H1 (cell line): ENCODE results near the gene YWHAG. TPM values are rescaled to one million over a fixed set of nuclear protein-coding genes. Genes with fewer than 3 reads are reported as not detected.

ENCODE experiments used
- CTCF ChIA-PET: fragments of 300-600 bp; sonication (Branson Sonifier 250); formaldehyde crosslinking; loops from one replicate; lab custom pipeline; 2021; ENCODE audit not compliant: partially characterized antibody; lab: Charles Lee
- POLR2A ChIA-PET: fragments of 300-600 bp; sonication (Branson Sonifier 250); formaldehyde crosslinking; loops from one replicate; lab custom pipeline; 2021; ENCODE audit warnings: inconsistent platforms; ENCODE audit not compliant: partially characterized antibody; lab: Charles Lee
- DNase-seq, 2 experiments: peaks; one replicate each; pipeline versions ENCODE4 v3.0.0 to v3.0.0-alpha.2; 2010 to 2022; ENCODE audit warnings: low spot score in 2 of 2, low read depth in 1 of 2, mixed read lengths in 1 of 2
- FAIRE-seq: peaks from 2 replicates; lab custom pipeline; 2011; peaks lifted over from hg19 to GRCh38; lab: Jason Lieb, UNC
- H2AFZ ChIP-seq: 2 replicates; pipeline ENCODE4 v1.8.1; 2012; ENCODE audit warnings: low read length, inconsistent platforms
- H2AK5ac ChIP-seq: 2 replicates; pipeline ENCODE4 v1.6.1; 2013; ENCODE audit warnings: low read depth, low read length
- H2BK120ac ChIP-seq: replicated peaks from 2 replicates; pipeline ENCODE3; 2013; ENCODE audit warnings: low read depth, low read length, inconsistent platforms
- H2BK12ac ChIP-seq: 2 replicates; pipeline ENCODE4 v1.6.1; 2013; ENCODE audit warnings: low read depth, low read length
- H2BK15ac ChIP-seq: 2 replicates; pipeline ENCODE4 v1.6.1; 2013; ENCODE audit warnings: low read length
- H2BK20ac ChIP-seq: 2 replicates; pipeline ENCODE4 v1.6.1; 2013; ENCODE audit warnings: low read length
- H2BK5ac ChIP-seq: 2 replicates; pipeline ENCODE4 v1.6.1; 2013; ENCODE audit warnings: low read depth, low read length
- H3K14ac ChIP-seq: 2 replicates; pipeline ENCODE4 v1.6.1; 2013; ENCODE audit warnings: inconsistent platforms; ENCODE audit not compliant: insufficient read length
- H3K18ac ChIP-seq: 2 replicates; pipeline ENCODE4 v1.6.1; 2013; ENCODE audit warnings: low read length; ENCODE audit errors: extremely low read depth
- H3K23ac ChIP-seq: 2 replicates; pipeline ENCODE4 v1.6.1; 2013; ENCODE audit warnings: inconsistent platforms; ENCODE audit not compliant: insufficient read length
- H3K23me2 ChIP-seq: 2 replicates; pipeline ENCODE4 v1.6.1; 2013; ENCODE audit warnings: low read depth, low read length
- H3K27ac ChIP-seq: 2 replicates; pipeline ENCODE4 v1.6.1; 2011; ENCODE audit warnings: low read depth, low read length, inconsistent platforms
- H3K27me3 ChIP-seq, 4 experiments: replicated peaks in 1 of 4; 1 replicate in 1 of 4; 2 replicates in 3 of 4; pipeline versions ENCODE4 v1.6.1 to v1.8.1; 2011 to 2013; ENCODE audit warnings: low read length in 3 of 4, mild to moderate bottlenecking in 3 of 4, inconsistent platforms in 2 of 4, mixed read lengths in 2 of 4, moderate library complexity in 1 of 4; ENCODE audit not compliant: control insufficient read depth in 3 of 4, insufficient read depth in 3 of 4; ENCODE audit errors: extremely low read depth in 1 of 4
- H3K36me3 ChIP-seq, 4 experiments: 2 replicates each; pipeline versions ENCODE4 v1.6.1 to v1.8.1; 2011 to 2013; ENCODE audit warnings: mild to moderate bottlenecking in 4 of 4, low read length in 3 of 4, moderate library complexity in 2 of 4, control low read depth in 1 of 4, inconsistent platforms in 1 of 4; ENCODE audit not compliant: insufficient read depth in 4 of 4, control insufficient read depth in 2 of 4
- H3K4ac ChIP-seq: replicated peaks from 2 replicates; pipeline ENCODE3; 2013; ENCODE audit warnings: low read length, low read depth, mixed read lengths, inconsistent platforms; ENCODE audit not compliant: insufficient read length
- H3K4me1 ChIP-seq, 4 experiments: replicated peaks in 1 of 4; 1 replicate in 1 of 4; 2 replicates in 3 of 4; pipeline versions ENCODE4 v1.6.1 to v1.8.1; 2011 to 2013; ENCODE audit warnings: low read length in 3 of 4, inconsistent platforms in 2 of 4, mixed read lengths in 1 of 4; ENCODE audit not compliant: insufficient read depth in 4 of 4, control insufficient read depth in 3 of 4
- H3K4me2 ChIP-seq, 2 experiments: 2 replicates each; pipeline versions ENCODE4 v1.6.1 to v1.8.1; 2011 to 2013; ENCODE audit warnings: low read depth in 2 of 2, low read length in 2 of 2, control low read depth in 1 of 2, inconsistent platforms in 1 of 2, mild to moderate bottlenecking in 1 of 2; ENCODE audit not compliant: insufficient read depth in 1 of 2
- H3K4me3 ChIP-seq, 4 experiments: fragments of 200-600, 300-600 bp in 1 of 4; sonication (generic), shearing (Covaris generic), sonication (Bioruptor Twin) in 1 of 4; 2 replicates each; pipeline versions ENCODE4 v1.5.1 to v1.8.1; 2011 to 2016; ENCODE audit warnings: low read length in 4 of 4, low read depth in 3 of 4, control low read depth in 2 of 4, inconsistent platforms in 2 of 4, mild to moderate bottlenecking in 2 of 4, mixed read lengths in 1 of 4, moderate library complexity in 1 of 4; ENCODE audit not compliant: insufficient read depth in 2 of 4; ENCODE audit errors: extremely low read depth in 1 of 4
- H3K56ac ChIP-seq: replicated peaks from 2 replicates; pipeline ENCODE3; 2013; ENCODE audit warnings: low read depth, mild to moderate bottlenecking, mixed read lengths, low read length, inconsistent platforms; ENCODE audit not compliant: insufficient read length
- H3K79me1 ChIP-seq: 2 replicates; pipeline ENCODE4 v1.6.1; 2013; ENCODE audit warnings: low read depth, low read length, control low read depth
- H3K79me2 ChIP-seq, 2 experiments: 2 replicates each; pipeline versions ENCODE4 v1.6.1 to v1.8.1; 2012 to 2013; ENCODE audit warnings: low read length in 2 of 2, mild to moderate bottlenecking in 2 of 2, inconsistent platforms in 1 of 2; ENCODE audit not compliant: insufficient read depth in 2 of 2, control insufficient read depth in 1 of 2
- H3K9ac ChIP-seq, 4 experiments: replicated peaks in 1 of 4; 1 replicate in 1 of 4; 2 replicates in 3 of 4; pipeline versions ENCODE4 v1.6.1 to v1.8.1; 2011 to 2013; ENCODE audit warnings: low read depth in 3 of 4, low read length in 3 of 4, control low read depth in 2 of 4, mild to moderate bottlenecking in 2 of 4, moderate library complexity in 2 of 4, inconsistent platforms in 1 of 4; ENCODE audit errors: extremely low read depth in 1 of 4
- H3K9me3 ChIP-seq, 2 experiments: 2 replicates each; pipeline versions ENCODE4 v1.6.1 to v1.8.1; 2012 to 2013; ENCODE audit warnings: mild to moderate bottlenecking in 2 of 2, moderate library complexity in 2 of 2, control low read depth in 1 of 2, inconsistent platforms in 1 of 2, low read depth in 1 of 2, low read length in 1 of 2, mixed read lengths in 1 of 2; ENCODE audit not compliant: insufficient read depth in 2 of 2
- H4K20me1 ChIP-seq, 2 experiments: replicated peaks in 1 of 2; 2 replicates each; pipeline versions ENCODE3 to v1.8.1; 2011 to 2013; ENCODE audit warnings: inconsistent platforms in 2 of 2, low read length in 2 of 2, mild to moderate bottlenecking in 1 of 2; ENCODE audit not compliant: insufficient read depth in 2 of 2, control insufficient read depth in 1 of 2
- H4K5ac ChIP-seq: 2 replicates; pipeline ENCODE4 v1.6.1; 2013; ENCODE audit warnings: low read length, low read depth, mixed read lengths, inconsistent platforms; ENCODE audit not compliant: insufficient read length
- H4K8ac ChIP-seq: 2 replicates; pipeline ENCODE4 v1.8.0; 2013; ENCODE audit warnings: mild to moderate bottlenecking, moderate library complexity, low read length, inconsistent platforms; ENCODE audit not compliant: insufficient read depth; ENCODE audit errors: extremely low read depth
- H4K91ac ChIP-seq: replicated peaks from 2 replicates; pipeline ENCODE3; 2013; ENCODE audit warnings: low read length, mixed read lengths, inconsistent platforms; ENCODE audit not compliant: insufficient read length
- CBX5 ChIP-seq: fragments of 300-800, 300-1000 bp; sonication (generic); IDR thresholded peaks from 2 replicates; pipeline ENCODE4 v1.7.1; 2016; ENCODE audit warnings: antibody characterized with exemption, low read length, low read depth
- CBX8 ChIP-seq: fragments of 300-800, 300-1000 bp; sonication (generic); IDR thresholded peaks from 2 replicates; pipeline ENCODE4 v1.7.1; 2016; ENCODE audit warnings: low read depth, low read length, borderline replicate concordance
- EGR1 ChIP-seq: IDR thresholded peaks from 2 replicates; pipeline ENCODE4 v1.6.1; 2011; ENCODE audit warnings: low read depth, low read length, borderline replicate concordance
- KDM5A ChIP-seq: fragments of 200-600 bp; IDR thresholded peaks from 2 replicates; pipeline ENCODE4 v1.7.1; 2012; ENCODE audit warnings: mild to moderate bottlenecking, low read length, inconsistent platforms, mixed read lengths
- MAX ChIP-seq: IDR thresholded peaks from 2 replicates; pipeline ENCODE4 v1.6.1; 2012; ENCODE audit warnings: inconsistent platforms
- SP1 ChIP-seq: IDR thresholded peaks from 2 replicates; pipeline ENCODE4 v1.6.1; 2011; ENCODE audit warnings: low read depth, low read length
- SRF ChIP-seq: IDR thresholded peaks from 2 replicates; pipeline ENCODE4 v1.6.1; 2011; ENCODE audit warnings: mild to moderate bottlenecking, low read depth, low read length, moderate library complexity
- WGBS, 2 experiments: shearing (Covaris generic) in 1 of 2; methylation state at CpG; one replicate each; pipeline versions ENCODE4 v1.1.6 to v1.1.7; 2013 to 2015; ENCODE audit warnings: low lambda C conversion rate in 2 of 2, mixed read lengths in 2 of 2, inconsistent platforms in 1 of 2, low coverage in 1 of 2, missing lambda C conversion rate in 1 of 2; ENCODE audit not compliant: insufficient replicate concordance in 2 of 2, insufficient coverage in 1 of 2, insufficient read length in 1 of 2; ENCODE audit errors: extremely low coverage in 1 of 2, missing lambda C conversion rate in 1 of 2; 5-methylcytosine and 5-hydroxymethylcytosine counted together
- polyA plus RNA-seq, 7 experiments: library from polyadenylated mRNA; depleted of rRNA in 3 of 7; stranded (reverse) in 5 of 7; unstranded in 2 of 7; fragments of >200 nt in 5 of 7; fragments of 200-250 nt in 2 of 7; gene quantifications; 1 replicate in 5 of 7; 2 replicates in 1 of 7; 4 replicates in 1 of 7; pipeline versions ENCODE4 v1.2.1 to v1.2.3, GENCODE V29; 2011 to 2013; ENCODE audit warnings: missing spikeins in 2 of 7, mixed read lengths in 2 of 7
- total RNA-seq: library from RNA; stranded (reverse); fragmentation: NEBNext Ultra II Directional; extraction: Animal tissue kit (Norgen Biotek cat#: 25700); gene quantifications from 2 replicates; pipeline ENCODE4 v1.2.1, GENCODE V29; 2021
- TF ChIP-seq, protein P1 (sequence below): IDR thresholded peaks from 2 replicates; pipeline ENCODE4 v1.6.1; 2011; ENCODE audit warnings: low read depth, mild to moderate bottlenecking, low read length; ENCODE audit not compliant: insufficient read depth

Gene YWHAG
- total and polyA plus RNA-seq, 2 of the 8 experiments (the other 6 are each of a cell fraction or from before 2014, with no cell fraction given), result 57.2 to 241 TPM

DNA sequence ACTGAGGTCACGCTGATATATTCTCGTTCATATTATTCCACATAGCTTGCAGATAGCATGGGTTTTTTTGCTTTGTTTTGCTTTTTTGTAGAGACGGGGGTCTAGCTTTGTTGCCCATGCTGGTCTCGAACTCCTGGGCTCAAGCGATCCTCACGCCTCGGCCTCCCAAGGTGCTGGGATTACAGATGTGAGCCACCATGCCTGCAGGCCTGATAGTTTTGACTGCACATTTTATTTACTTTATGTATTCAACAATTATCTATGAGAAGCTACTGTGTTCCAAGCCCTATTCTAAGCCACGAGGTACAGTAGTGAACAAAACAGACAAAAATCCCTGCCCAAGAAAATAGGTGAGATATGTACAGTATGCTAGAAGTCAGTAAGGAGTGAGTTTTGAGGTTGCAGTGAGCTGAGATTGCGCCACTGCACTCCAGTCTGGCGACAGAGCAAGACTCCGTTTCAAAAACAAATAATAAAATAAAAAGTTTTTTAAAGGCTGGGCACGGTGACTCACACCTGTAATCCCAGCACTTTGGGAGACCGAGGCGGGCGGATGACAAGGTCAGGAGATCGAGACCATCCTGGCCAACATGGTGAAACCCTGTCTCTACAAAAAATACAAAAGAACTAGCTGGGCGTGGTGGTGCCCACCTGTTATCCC, 1.3 kb upstream of the YWHAG start:
- Histone ChIP-seq H3K27ac (peak overlapping the region; percentile 87), H3K79me2 (peaks cover 24 to 36% of the 10 kb centered on the region in 2 experiments), H3K56ac (no peak overlapping the region), H2BK120ac (peak overlapping the region; percentile 96), H3K4me3 (peak overlapping the region in 3 of 4 experiments; percentile 16 to 99 (median 35); a peak in 5 of 8 replicates), H3K23ac (no peak overlapping the region), H4K20me1 (peaks cover 14 to 22% of the 10 kb centered on the region in 2 experiments), H3K9ac (peak overlapping the region in 2 of 4 experiments; percentile 5 to 65; a peak in 3 of 7 replicates), H3K4ac (no peak overlapping the region), H3K27me3 (no peaks in the 10 kb centered on the region), H3K36me3 (peaks cover 0 to 22% (median 3%) of the 10 kb centered on the region in 4 experiments; a peak in 3 of 8 replicates), H2BK15ac (peak overlapping the region; percentile 88), H3K9me3 (no peaks in the 10 kb centered on the region), H2AK5ac (0 out of 2 replicates have a peak overlapping the region, but pooled peaks have one; percentile 46), H4K91ac (peak overlapping the region; percentile 98), H3K14ac (no peak overlapping the region), H2BK12ac (0 out of 2 replicates have a peak overlapping the region, but pooled peaks have one; percentile 93), H3K79me1 (no peaks in the 10 kb centered on the region), H2BK5ac (peak overlapping the region; percentile 94; the same call in 1 of the 2 replicates), H4K8ac (0 out of 2 replicates have a peak overlapping the region, but pooled peaks have one; percentile 76), H3K23me2 (no peaks in the 10 kb centered on the region; the same call in 1 of the 2 replicates), H3K18ac (peak overlapping the region; percentile 91; the same call in 1 of the 2 replicates), H4K5ac (no peak overlapping the region), H3K4me1 (peaks cover 9 to 16% (median 9%) of the 10 kb centered on the region in 4 experiments), H2BK20ac (no peak overlapping the region), H3K4me2 (peak overlapping the region; percentile 18 to 89), H2AFZ (no peak overlapping the region; the same call in 1 of the 2 replicates)
- CTCF ChIA-PET, result interaction anchor here (0.6 to 1.7 kb wide), 12 partner anchors 8 to 198 kb away, joined by 3 to 5 read pairs (median 3); no protein-coding TSS in a partner anchor
- 93% methylated on average over 17 of the region's 17 CpGs; no CpG with 5 or more reads in 1 of the 2 experiments for WGBS, 2 experiments
- DNase-seq, result no peak
- no peak for TF ChIP-seq SRF
- no peak for TF ChIP-seq CBX8
- no peak for TF ChIP-seq KDM5A
- TF ChIP-seq, protein P1, sequence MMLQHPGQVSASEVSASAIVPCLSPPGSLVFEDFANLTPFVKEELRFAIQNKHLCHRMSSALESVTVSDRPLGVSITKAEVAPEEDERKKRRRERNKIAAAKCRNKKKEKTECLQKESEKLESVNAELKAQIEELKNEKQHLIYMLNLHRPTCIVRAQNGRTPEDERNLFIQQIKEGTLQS, result no peak
- TF ChIP-seq MAX, result no peak
- no peak for TF ChIP-seq CBX5
- TF ChIP-seq EGR1, result no peak
- TF ChIP-seq SP1, result no peak
- POLR2A ChIA-PET, result interaction anchor here (0.6 to 14.3 kb wide), 16 partner anchors 8 to 285 kb away, joined by 3 to 249 read pairs (median 4); no protein-coding TSS in a partner anchor
- FAIRE-seq, result no peak
